GM12878 (cell line): ENCODE measurements around the gene KLHL35. TPM values are rescaled to one million over a fixed set of nuclear protein-coding genes. Genes with fewer than 3 reads are reported as not detected.

Source experiments
- ATAC-seq: fragments of 200-7000 bp; cut with Tn5 transposase; 3 replicates; pipeline ENCODE4 v1.9.1; 2020; ENCODE audit warnings: mild to moderate bottlenecking, moderate library complexity
- BruUV-seq: library from RNA; stranded (reverse); fragments of 400-500 nt; replicated peaks from 2 replicates; lab custom pipeline; 2021; lab: Mats Ljungman, UMichigan
- CTCF ChIA-PET: fragments of 300-600 bp; sonication (Branson Sonifier 250); formaldehyde crosslinking; extraction: SDS; loops from one replicate; lab custom pipeline; 2021; ENCODE audit warnings: inconsistent platforms; lab: Yijun Ruan, JAX
- POLR2A ChIA-PET: fragments of 350-600 bp; formaldehyde crosslinking; extraction: SDS; loops from one replicate; lab custom pipeline; 2021; ENCODE audit warnings: inconsistent platforms; lab: Charles Lee
- RAD21 ChIA-PET: fragments of 300-600 bp; sonication (Branson Sonifier 250); formaldehyde crosslinking; loops from one replicate; lab custom pipeline; 2023; ENCODE audit warnings: antibody characterized with exemption; ENCODE audit not compliant: unreplicated experiment; lab: Charles Lee
- SMC1A ChIA-PET: fragments of 300-600 bp; sonication (Branson Sonifier 250); formaldehyde crosslinking; loops from one replicate; lab custom pipeline; 2023; ENCODE audit not compliant: unreplicated experiment, uncharacterized antibody; lab: Charles Lee
- DNase-seq: peaks from one replicate; pipeline ENCODE4 v3.0.0-alpha.2; 2011; ENCODE audit warnings: low read depth, low spot score
- FAIRE-seq: peaks from 3 replicates; lab custom pipeline; 2011; peaks lifted over from hg19 to GRCh38; lab: Jason Lieb, UNC
- H2AFZ ChIP-seq: 2 replicates; pipeline ENCODE4 v1.6.0; 2011; ENCODE audit warnings: low read depth, low read length, control low read depth; ENCODE audit not compliant: control insufficient read depth
- H3K27ac ChIP-seq: 2 replicates; pipeline ENCODE4 v1.5.1; 2011; ENCODE audit warnings: control low read depth; ENCODE audit not compliant: control insufficient read depth, insufficient read depth
- H3K27me3 ChIP-seq, 2 experiments: replicated peaks in 1 of 2; 2 replicates each; pipeline versions ENCODE4 v1.6.0 to v1.6.1; 2011; ENCODE audit warnings: low read length in 1 of 2; ENCODE audit not compliant: control insufficient read depth in 2 of 2, insufficient read depth in 2 of 2
- H3K36me3 ChIP-seq, 2 experiments: 2 replicates each; pipeline ENCODE4 v1.5.1; 2011; ENCODE audit warnings: low read length in 1 of 2; ENCODE audit not compliant: control insufficient read depth in 2 of 2, insufficient read depth in 2 of 2
- H3K4me1 ChIP-seq: 2 replicates; pipeline ENCODE4 v1.6.1; 2011; ENCODE audit warnings: mild to moderate bottlenecking, low read length, moderate library complexity, mixed read lengths; ENCODE audit not compliant: control insufficient read depth, insufficient read depth
- H3K4me2 ChIP-seq: 2 replicates; pipeline ENCODE4 v1.6.0; 2011; ENCODE audit warnings: control low read depth; ENCODE audit not compliant: control insufficient read depth, insufficient read depth
- H3K4me3 ChIP-seq: fragments of 200-600 bp; sonication (generic); 2 replicates; pipeline ENCODE4 v1.5.1; 2016
- H3K79me2 ChIP-seq: 2 replicates; pipeline ENCODE4 v1.6.0; 2011; ENCODE audit warnings: low read length; ENCODE audit not compliant: control insufficient read depth, insufficient read depth
- H3K9ac ChIP-seq: 2 replicates; pipeline ENCODE4 v1.8.0; 2011; ENCODE audit warnings: low read length, control low read depth, mixed read lengths; ENCODE audit not compliant: control insufficient read depth, insufficient read depth
- H3K9me3 ChIP-seq: replicated peaks from 3 replicates; pipeline ENCODE4 v1.5.1; 2011; ENCODE audit warnings: mild to moderate bottlenecking, low read length; ENCODE audit not compliant: control insufficient read depth, insufficient read depth
- H4K20me1 ChIP-seq: 2 replicates; pipeline ENCODE4 v1.6.0; 2011; ENCODE audit not compliant: control insufficient read depth, insufficient read depth
- BACH1 ChIP-seq: fragments of 450-650 bp; IDR thresholded peaks from 2 replicates; pipeline ENCODE4 v1.6.1; 2017; ENCODE audit warnings: mild to moderate bottlenecking, borderline replicate concordance
- CBX3 ChIP-seq: fragments of 200-600 bp; sonication (generic); IDR thresholded peaks from 2 replicates; pipeline ENCODE4 v1.6.1; 2016; ENCODE audit warnings: low read depth, borderline replicate concordance
- CHD2 ChIP-seq: IDR thresholded peaks from 2 replicates; pipeline ENCODE4 v1.6.1; 2011; ENCODE audit warnings: low read depth, low read length, improper control_type of control experiment, borderline replicate concordance
- E4F1 ChIP-seq: fragments of 450-650 bp; IDR thresholded peaks from 2 replicates; pipeline ENCODE4 v1.6.1; 2018; ENCODE audit warnings: borderline replicate concordance, mild to moderate bottlenecking; ENCODE audit not compliant: partially characterized antibody
- EED ChIP-seq: sonication (generic); IDR thresholded peaks from 2 replicates; pipeline ENCODE4 v1.6.1; 2016; ENCODE audit warnings: antibody characterized with exemption, low read depth
- JUNB ChIP-seq: IDR thresholded peaks from 2 replicates; pipeline ENCODE4 v1.6.1; 2016; ENCODE audit warnings: antibody characterized with exemption, mild to moderate bottlenecking
- SUZ12 ChIP-seq: fragments of 200-600 bp; sonication (generic); IDR thresholded peaks from one replicate; pipeline ENCODE4 v1.6.1; 2018; ENCODE audit warnings: antibody characterized with exemption, mild to moderate bottlenecking; ENCODE audit not compliant: unreplicated experiment
- WGBS: methylation state at CpG from one replicate; pipeline ENCODE4 v1.1.6; 2016; ENCODE audit warnings: low lambda C conversion rate; ENCODE audit not compliant: insufficient replicate concordance, insufficient coverage; ENCODE audit errors: missing lambda C conversion rate; 5-methylcytosine and 5-hydroxymethylcytosine counted together
- in situ Hi-C: fragments of 300-500 bp; cut with MboI; formaldehyde crosslinking; loops from 9 replicates; pipeline ENCODE4 v1.14.3; 2018; ENCODE audit warnings: mixed read lengths
- intact Hi-C: fragments of 100-400 bp; cut with micrococcal nuclease; formaldehyde crosslinking; loops from one replicate; pipeline ENCODE4 v1.14.2; 2022; ENCODE audit not compliant: unreplicated experiment
- polyA plus RNA-seq, 11 experiments: library from polyadenylated mRNA; depleted of rRNA in 4 of 11; unstranded in 6 of 11; stranded (reverse) in 5 of 11; fragments of >200 nt; fragmentation: Nextera tagmentation in 4 of 11; fragmentation: Illumina TruSeq in 1 of 11; extraction: Ambion mirVana in 4 of 11; extraction: Trizol in 1 of 11; gene quantifications; 1 replicate in 1 of 11; 2 replicates in 10 of 11; pipeline versions ENCODE4 v1.2.1 to v1.2.3, GENCODE V29; 2011 to 2016; ENCODE audit warnings: inconsistent platforms in 2 of 11, missing spikeins in 2 of 11, low read depth in 1 of 11
- total RNA-seq, 4 experiments: library from RNA; depleted of rRNA in 3 of 4; stranded (reverse); fragments of >200 nt in 3 of 4; fragmentation: Illumina TruSeq in 1 of 4; extraction: Trizol in 1 of 4; gene quantifications; 2 replicates each; pipeline versions ENCODE4 v1.2.1 to v1.2.3, GENCODE V29; 2013 to 2021

Gene KLHL35
- total and polyA plus RNA-seq, 10 of the 15 experiments (the other 5 are each of a cell fraction or from before 2014, with no cell fraction given), result 0.04 to 0.34 (median 0.13) TPM; not detected in 1

- no peak for DNase-seq
- Histone ChIP-seq H3K36me3 (no peaks in the 10 kb centered on the region), H3K27me3 (no peaks in the 10 kb centered on the region), H3K4me3 (no peak overlapping the region), H4K20me1 (no peaks in the 10 kb centered on the region), H3K79me2 (no peaks in the 10 kb centered on the region), H3K4me2 (no peak overlapping the region), H2AFZ (no peak overlapping the region; the same call in 1 of the 2 replicates), H3K4me1 (peaks cover 16% of the 10 kb centered on the region), H3K9me3 (no peaks in the 10 kb centered on the region), H3K9ac (no peak overlapping the region), H3K27ac (no peak overlapping the region)
- no TSS peak for BruUV-seq
- TF ChIP-seq CBX3 (no peak), SUZ12 (no peak), EED (no peak), JUNB (no peak), BACH1 (0 out of 2 replicates have a peak, but pooled peaks have one; percentile 38), CHD2 (no peak), E4F1 (no peak)
- no peak for FAIRE-seq
- ChIA-PET CTCF (no interaction called here), POLR2A (no interaction called here), SMC1A (interaction anchor here (0.6 kb wide), 1 partner anchor 132 kb away, joined by 3 read pairs; no protein-coding TSS in a partner anchor), RAD21 (no interaction called here)
- in situ Hi-C loops, result no loop called here
- 47% methylated on average over 10 of the region's 10 CpGs for WGBS
- ATAC-seq, result no peak; the same call in 2 of the 3 replicates
- intact Hi-C loops, result no loop called here
Observed at GRCh38 chr11:75480185-75481175, 47.5 kb upstream of the KLHL35 start.
